ENCODE measurements around the gene SASH1. TPM values are rescaled to one million over a fixed set of nuclear protein-coding genes. Genes with fewer than 3 reads are reported as not detected.

SASH1 gene
- total RNA-seq, 6 experiments from 2014 or later: 66.0 to 91.4 (median 88.4) TPM

GRCh38 chr6:148530394-148530953 is 187.8 kb downstream of the SASH1 start:
- DNase-seq: peak; percentile 98
- no peaks in the 10 kb centered on the region for H3K9me3 Mint-ChIP-seq
- H3K36me3 Mint-ChIP-seq (ENCODE audit: low read depth): peaks cover 84% of the 10 kb centered on the region
- H3K27me3 Mint-ChIP-seq (ENCODE audit: insufficient read depth): peaks cover 8% of the 10 kb centered on the region
- peak overlapping the region; percentile 87 for H3K4me3 Mint-ChIP-seq
- peak overlapping the region; percentile 99 for H3K27ac Mint-ChIP-seq
- peaks cover 96% of the 10 kb centered on the region for H3K4me1 Mint-ChIP-seq (ENCODE audit: low read depth)
- TF ChIP-seq CTCF (IDR thresholded peaks at IDR 0.05): no peak

GRCh38 chr6:148530976-148531375 is 188.3 kb downstream of the SASH1 start:
- peak overlapping the region; percentile 99 for H3K27ac Mint-ChIP-seq
- H3K36me3 Mint-ChIP-seq (ENCODE audit: low read depth): peaks cover 84% of the 10 kb centered on the region
- DNase-seq: no peak
- H3K9me3 Mint-ChIP-seq: no peaks in the 10 kb centered on the region
- TF ChIP-seq CTCF (IDR thresholded peaks at IDR 0.05): no peak
- H3K27me3 Mint-ChIP-seq (ENCODE audit: insufficient read depth): peaks cover 5% of the 10 kb centered on the region
- H3K4me1 Mint-ChIP-seq (ENCODE audit: low read depth): peaks cover 96% of the 10 kb centered on the region
- H3K4me3 Mint-ChIP-seq: peak overlapping the region; percentile 87

GRCh38 chr6:148532698-148533097 is 190.1 kb downstream of the SASH1 start:
- H3K4me3 Mint-ChIP-seq: no peak overlapping the region

GRCh38 chr6:148533309-148534107 is 190.9 kb downstream of the SASH1 start:
- peaks cover 8% of the 10 kb centered on the region for H3K27me3 Mint-ChIP-seq (ENCODE audit: insufficient read depth)
- H3K36me3 Mint-ChIP-seq (ENCODE audit: low read depth): peaks cover 78% of the 10 kb centered on the region
- peak; percentile 25; the same call in 1 of the 2 replicates for TF ChIP-seq CTCF (IDR thresholded peaks at IDR 0.05)
- no peak for DNase-seq
- peaks cover 96% of the 10 kb centered on the region for H3K4me1 Mint-ChIP-seq (ENCODE audit: low read depth)
- no peaks in the 10 kb centered on the region for H3K9me3 Mint-ChIP-seq
- no peak overlapping the region for H3K4me3 Mint-ChIP-seq
- peak overlapping the region; percentile 99; the same call in 1 of the 2 replicates for H3K27ac Mint-ChIP-seq

More at GRCh38 chr6:148532698-148533097, 190.1 kb downstream of the SASH1 start:
- no peaks in the 10 kb centered on the region for H3K9me3 Mint-ChIP-seq
- peaks cover 78% of the 10 kb centered on the region for H3K36me3 Mint-ChIP-seq (ENCODE audit: low read depth)
- H3K27me3 Mint-ChIP-seq (ENCODE audit: insufficient read depth): peaks cover 5% of the 10 kb centered on the region
- peak overlapping the region; percentile 99 for H3K27ac Mint-ChIP-seq
- peaks cover 96% of the 10 kb centered on the region for H3K4me1 Mint-ChIP-seq (ENCODE audit: low read depth)
- no peak for DNase-seq
- no peak for TF ChIP-seq CTCF (IDR thresholded peaks at IDR 0.05)

DNA sequence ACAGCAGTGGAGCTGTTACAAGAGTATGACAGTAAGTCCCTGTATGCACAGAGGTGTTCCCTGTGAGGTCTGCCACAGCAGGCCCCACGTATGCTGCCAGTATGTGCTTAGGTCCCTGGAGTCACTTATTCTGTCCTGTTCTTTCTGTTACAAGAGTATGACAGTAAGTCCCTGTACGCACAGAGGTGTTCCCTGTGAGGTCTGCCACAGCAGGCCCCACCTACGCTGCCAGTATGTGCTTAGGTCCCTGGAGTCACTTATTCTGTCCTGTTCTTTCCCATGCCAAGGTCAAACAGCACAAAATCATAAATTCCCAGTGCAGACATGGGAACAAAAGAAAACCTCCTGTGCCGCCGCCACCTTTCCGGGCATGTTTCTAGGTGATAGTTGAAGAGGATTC is 192.2 kb downstream of the SASH1 start:
- Mint-ChIP-seq H3K9me3 (no peaks in the 10 kb centered on the region), H3K4me1 (ENCODE audit: low read depth) (peaks cover 98% of the 10 kb centered on the region), H3K27me3 (ENCODE audit: insufficient read depth) (peaks cover 9% of the 10 kb centered on the region), H3K27ac (peak overlapping the region; percentile 74), H3K36me3 (ENCODE audit: low read depth) (peaks cover 80% of the 10 kb centered on the region), H3K4me3 (no peak overlapping the region)
- TF ChIP-seq CTCF (IDR thresholded peaks at IDR 0.05): no peak
- no peak for DNase-seq
